Measurements from ENCODE around the gene LRRC8B.
"Not testable (repeated sequence)": the region's sequence is repeated elsewhere in the genome, so short reads cannot be mapped to it uniquely, and the experiment has no call there.

LRRC8B gene

GRCh38 chr1:89524369-89525168 is at the start of gene LRRC8B:
TSS of gene LRRC8B (plus strand) at chr1:89524829. CDS start at chr1:89582651, 57,822 bp downstream.
- peak; percentile 93 for DNase-seq

GRCh38 chr1:89475269-89475668 is 49.4 kb upstream of the LRRC8B start:
- no peak for DNase-seq

GRCh38 chr1:89476072-89476471 is 48.6 kb upstream of the LRRC8B start:
- no peak for DNase-seq

- peak; percentile 83 for DNase-seq
Measured at GRCh38 chr1:89483010-89483756, 41.4 kb upstream of the LRRC8B start.

- no peak for DNase-seq
Measured at GRCh38 chr1:89483757-89484077, 40.9 kb upstream of the LRRC8B start.

GRCh38 chr1:89484092-89485038 is 40.3 kb upstream of the LRRC8B start:
- DNase-seq, result no peak

- DNase-seq, result no peak
Measured at GRCh38 chr1:89487972-89488371, 36.7 kb upstream of the LRRC8B start.

GRCh38 chr1:89489047-89489729 is 35.4 kb upstream of the LRRC8B start:
- DNase-seq, result no peak

GRCh38 chr1:89490389-89490788 is 34.2 kb upstream of the LRRC8B start:
- no peak for DNase-seq

GRCh38 chr1:89499320-89499719 is 25.3 kb upstream of the LRRC8B start:
- no peak for DNase-seq

GRCh38 chr1:89502042-89502441 is 22.6 kb upstream of the LRRC8B start:
- no peak for DNase-seq

GRCh38 chr1:89502895-89503294 is 21.7 kb upstream of the LRRC8B start:
- no peak for DNase-seq

GRCh38 chr1:89503690-89504089 is 20.9 kb upstream of the LRRC8B start:
- DNase-seq, result no peak

- DNase-seq, result not testable (repeated sequence)
Measured at GRCh38 chr1:89510061-89510460, 14.6 kb upstream of the LRRC8B start.

GRCh38 chr1:89512996-89513720 is 11.5 kb upstream of the LRRC8B start:
- DNase-seq, result no peak

GRCh38 chr1:89516055-89516454 is 8.6 kb upstream of the LRRC8B start:
- no peak for DNase-seq

GRCh38 chr1:89518221-89518631 is 6.4 kb upstream of the LRRC8B start:
- no peak for DNase-seq

GRCh38 chr1:89519779-89520358 is 4.8 kb upstream of the LRRC8B start:
- DNase-seq, result no peak

GRCh38 chr1:89521977-89522376 is 2.7 kb upstream of the LRRC8B start:
- DNase-seq, result not testable (repeated sequence)

- no peak for DNase-seq
Measured at GRCh38 chr1:89523572-89524368, 859 bp upstream of the LRRC8B start.
